M059J (cell line): Measurements from ENCODE around the gene MYOM1. TPM values are rescaled to one million over a fixed set of nuclear protein-coding genes. Genes with fewer than 3 reads are reported as not detected.

Source experiments
- DNase-seq: peaks from one replicate; pipeline ENCODE4 v3.0.0-alpha.2; 2012; ENCODE audit warnings: low read depth
- total RNA-seq: library from RNA; depleted of rRNA; stranded (reverse); fragments of >200 nt; shearing (Covaris generic); gene quantifications from 2 replicates; pipeline ENCODE4 v1.2.3, GENCODE V29; 2014

Gene MYOM1
- total RNA-seq, 1 experiment from 2014 or later: 0.10 TPM

DNA sequence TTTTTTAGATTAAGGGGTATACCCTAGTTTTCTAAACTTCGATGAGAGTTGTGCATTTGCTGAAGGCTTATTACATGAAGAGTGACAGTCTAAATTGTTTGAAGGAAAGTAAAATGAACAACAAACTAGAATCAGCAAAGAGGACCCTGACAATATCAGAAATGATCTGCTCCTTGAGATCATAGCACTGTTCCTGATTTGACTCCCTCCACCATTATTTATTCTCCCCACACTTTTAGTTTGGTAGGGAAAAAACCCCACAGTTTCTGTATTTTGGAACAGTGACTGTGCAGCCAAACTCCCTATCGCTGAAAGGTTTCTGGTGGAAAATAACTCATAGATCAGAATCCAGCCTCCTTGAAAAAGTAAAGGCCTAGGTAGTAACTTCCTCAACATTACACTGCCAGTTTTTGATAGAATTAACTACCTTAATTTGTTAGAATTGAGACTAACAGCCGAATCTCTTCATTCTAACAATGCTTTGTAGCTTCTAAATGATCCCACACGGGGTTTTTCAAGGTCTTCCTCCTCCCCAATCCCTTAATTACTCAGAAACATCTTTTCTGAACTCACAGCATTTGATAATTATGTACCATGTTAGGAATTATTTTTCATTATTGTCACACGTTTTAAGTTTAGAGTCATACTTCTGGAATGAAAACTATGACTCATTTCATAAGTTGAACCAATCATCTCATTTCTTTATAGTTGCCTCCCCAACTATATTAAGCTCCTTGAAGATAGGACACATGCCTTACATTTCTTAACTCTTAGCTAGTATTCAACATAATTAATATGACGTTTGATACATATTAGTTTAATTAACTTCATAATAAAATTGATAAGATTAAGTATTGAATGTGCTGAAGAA is 30.7 kb upstream of the MYOM1 start:
- peak; percentile 76 for DNase-seq

- peak; percentile 68 for DNase-seq
Measured at GRCh38 chr18:3248658-3249359, 29.0 kb upstream of the MYOM1 start.

- DNase-seq: peak; percentile 40
Measured at GRCh38 chr18:3248062-3248657, 28.4 kb upstream of the MYOM1 start.

DNA sequence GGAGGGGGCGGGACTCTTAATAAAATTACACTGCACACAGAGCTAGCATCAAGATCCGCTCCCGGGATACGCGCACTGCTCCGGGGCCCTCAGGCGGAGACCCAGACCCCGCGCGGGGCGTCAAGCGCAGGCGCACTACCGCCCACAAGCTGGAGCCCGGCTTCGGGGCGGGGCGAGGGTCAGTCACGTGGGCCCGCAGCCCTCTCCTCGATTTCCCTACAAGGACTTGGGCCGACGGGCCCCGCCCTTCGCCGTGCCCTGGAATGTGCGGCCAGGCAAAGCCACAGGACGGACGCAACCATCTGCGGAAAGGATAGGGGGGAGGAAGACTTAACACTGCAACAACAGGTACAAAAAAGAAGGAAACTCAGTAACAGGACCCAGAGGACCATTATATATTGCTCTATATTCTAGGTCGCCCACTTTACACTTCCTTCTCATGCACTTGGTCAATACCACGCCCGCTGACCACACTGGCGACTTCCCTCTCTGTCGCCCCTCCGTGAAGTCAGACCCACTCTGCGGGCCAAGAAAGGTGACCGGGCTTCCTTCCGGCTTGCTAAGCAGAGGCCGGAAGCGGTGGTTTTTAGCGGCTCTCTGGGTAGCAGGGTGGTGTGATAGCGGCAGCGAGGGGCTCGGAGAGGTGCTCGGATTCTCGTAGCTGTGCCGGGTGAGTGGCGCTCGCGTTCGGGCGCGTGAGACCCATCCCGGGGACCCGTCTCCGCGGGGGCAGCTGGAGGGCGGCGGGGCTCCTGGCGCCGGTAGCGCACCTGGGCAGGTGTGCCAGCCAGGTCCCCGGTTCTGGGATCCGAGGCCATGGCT is 27.7 kb upstream of the MYOM1 start, which contains the start of gene MYL12A:
TSS of gene MYL12A (plus strand) at position 562 of the 822 bp plus-strand sequence. CDS start 5,447 bp downstream, outside the sequence.
- peak; percentile 95 for DNase-seq

DNA sequence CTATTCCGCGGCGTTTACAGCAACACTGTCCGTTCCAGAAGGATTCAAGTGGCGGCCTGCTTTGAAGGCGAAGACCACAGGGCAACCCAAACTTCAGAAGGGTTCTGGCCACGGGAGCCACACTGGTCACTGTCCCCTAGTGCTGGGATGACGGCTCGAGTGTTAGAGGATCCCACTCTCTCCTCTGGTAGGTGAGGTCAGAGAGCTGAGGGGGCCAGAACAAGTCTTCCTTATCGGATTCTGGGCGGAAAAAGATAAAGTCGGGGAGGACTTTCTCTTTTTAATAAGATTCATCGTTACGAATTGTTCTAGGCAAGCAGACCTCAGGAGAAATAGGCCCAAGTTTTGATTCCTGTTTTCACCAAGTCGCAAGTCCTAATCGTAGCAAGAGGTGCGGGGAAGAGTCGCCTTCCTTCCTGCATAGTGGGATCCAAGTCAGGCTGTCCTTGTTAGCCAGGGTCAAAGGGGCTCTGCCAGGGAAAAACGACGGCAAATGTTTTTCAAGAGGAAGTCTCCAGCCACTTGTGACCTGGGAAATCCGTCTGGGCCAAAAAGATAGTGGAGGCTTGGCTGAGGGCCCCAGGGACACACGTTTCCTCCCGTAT is 27.0 kb upstream of the MYOM1 start:
- DNase-seq: no peak

GRCh38 chr18:3245853-3246634 is 26.3 kb upstream of the MYOM1 start:
- peak; percentile 85 for DNase-seq

DNA sequence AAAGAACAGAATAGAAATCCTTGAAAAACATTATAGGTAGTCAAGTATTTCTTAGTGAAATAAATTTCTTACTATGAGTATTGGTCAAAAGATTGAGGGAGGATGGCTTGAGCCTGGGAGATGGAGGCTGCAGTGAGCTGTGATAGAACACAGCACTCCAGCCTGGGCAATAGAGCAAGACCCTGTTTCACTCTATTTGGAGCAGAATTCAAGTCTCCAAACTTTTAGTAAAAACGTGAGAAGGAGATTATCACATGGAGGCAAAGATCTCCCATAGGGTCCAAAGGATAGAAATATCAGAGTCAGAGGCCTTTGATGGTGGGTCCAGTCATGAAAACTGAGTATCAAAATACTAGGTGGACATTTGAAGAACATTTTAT is 25.4 kb upstream of the MYOM1 start:
- no peak for DNase-seq

DNA sequence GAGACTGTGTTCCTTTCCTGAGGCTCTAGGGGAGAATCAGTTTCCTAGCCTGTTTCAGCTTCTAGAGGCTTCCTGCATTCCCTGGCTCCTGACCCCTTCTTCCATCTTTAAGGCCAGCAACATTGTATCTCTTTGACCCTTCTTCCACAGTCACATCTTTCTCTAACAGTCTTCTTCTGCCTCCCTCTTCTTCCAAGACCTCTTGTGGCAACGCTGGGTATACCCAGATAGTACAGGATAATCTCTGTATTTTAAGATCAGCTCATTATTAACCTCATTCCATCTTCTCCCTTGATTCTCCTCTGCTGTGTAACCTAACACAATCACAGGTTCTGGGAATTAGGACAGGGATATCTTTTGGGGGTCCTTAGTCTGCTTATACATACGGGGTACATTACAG is 19.0 kb upstream of the MYOM1 start:
- DNase-seq: no peak

DNA sequence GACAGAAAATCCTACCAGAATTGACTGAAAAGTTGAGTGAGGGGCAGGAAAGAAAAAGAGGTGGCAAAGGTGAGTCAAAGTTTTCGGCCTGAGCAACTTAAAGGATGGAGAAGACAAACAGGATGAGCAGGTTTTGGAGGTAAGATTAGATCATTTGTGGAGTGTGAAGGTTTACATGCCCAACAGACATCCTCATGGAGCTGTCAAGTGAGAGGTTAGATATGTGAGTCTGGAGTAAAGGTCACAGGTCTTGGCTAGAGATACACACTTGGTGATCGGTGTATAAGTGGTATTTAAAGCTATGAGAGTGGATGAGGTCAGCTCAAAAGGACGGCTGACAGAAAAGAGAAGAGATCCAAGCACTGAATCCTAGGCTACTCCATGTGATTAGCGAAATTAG is 16.7 kb upstream of the MYOM1 start:
- DNase-seq: no peak

GRCh38 chr18:3235846-3236245 is 16.1 kb upstream of the MYOM1 start:
- DNase-seq: no peak

GRCh38 chr18:3234457-3234856 is 14.7 kb upstream of the MYOM1 start:
- no peak for DNase-seq

- no peak for DNase-seq
Measured at GRCh38 chr18:3233433-3234168, 13.8 kb upstream of the MYOM1 start.

GRCh38 chr18:3233004-3233403 is 13.2 kb upstream of the MYOM1 start:
- no peak for DNase-seq

- DNase-seq: peak; percentile 57
Measured at GRCh38 chr18:3230401-3231334, 10.9 kb upstream of the MYOM1 start.

- no peak for DNase-seq
Measured at GRCh38 chr18:3226048-3226447, 6.3 kb upstream of the MYOM1 start.

DNA sequence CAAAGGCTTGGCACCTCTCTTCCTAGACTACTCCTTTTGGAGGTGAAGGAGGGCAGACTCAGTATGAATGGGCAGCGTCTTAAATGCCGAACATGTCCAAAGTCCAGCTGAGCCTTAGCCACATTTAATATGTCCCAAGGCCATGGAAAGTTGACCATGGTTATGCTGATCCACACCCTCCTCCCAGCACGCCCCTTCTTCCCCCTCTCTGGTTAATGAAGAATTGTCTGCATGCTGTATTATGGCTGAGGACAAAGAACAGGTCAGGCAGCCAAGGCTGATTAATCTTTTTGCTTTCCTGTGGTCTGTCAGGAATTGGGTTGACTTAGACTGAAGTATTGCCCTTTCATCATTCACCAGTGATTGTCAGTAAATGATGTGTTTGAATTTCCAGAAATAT is 5.8 kb upstream of the MYOM1 start:
- no peak for DNase-seq

DNA sequence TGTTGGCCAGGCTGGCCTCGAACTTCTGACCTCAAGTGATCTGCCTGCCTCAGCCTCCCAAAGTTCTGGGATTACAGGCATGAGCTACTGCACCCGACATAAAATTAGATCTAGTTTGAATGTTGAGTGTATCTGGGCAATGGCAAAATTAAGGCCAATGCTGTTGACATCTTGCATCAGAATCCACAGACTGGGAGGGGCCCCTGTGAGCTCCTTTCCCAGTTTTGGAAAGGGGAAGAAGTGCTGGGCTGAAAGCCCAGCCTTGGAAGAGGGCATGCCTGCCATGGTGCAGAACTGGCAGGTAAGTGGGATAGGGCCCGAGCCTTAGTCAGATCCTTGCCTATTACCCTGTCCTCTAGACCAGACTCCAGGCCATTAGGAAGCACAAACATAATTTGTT is 4.5 kb upstream of the MYOM1 start:
- DNase-seq: no peak

- no peak for DNase-seq
Measured at GRCh38 chr18:3223356-3223755, 3.6 kb upstream of the MYOM1 start.

DNA sequence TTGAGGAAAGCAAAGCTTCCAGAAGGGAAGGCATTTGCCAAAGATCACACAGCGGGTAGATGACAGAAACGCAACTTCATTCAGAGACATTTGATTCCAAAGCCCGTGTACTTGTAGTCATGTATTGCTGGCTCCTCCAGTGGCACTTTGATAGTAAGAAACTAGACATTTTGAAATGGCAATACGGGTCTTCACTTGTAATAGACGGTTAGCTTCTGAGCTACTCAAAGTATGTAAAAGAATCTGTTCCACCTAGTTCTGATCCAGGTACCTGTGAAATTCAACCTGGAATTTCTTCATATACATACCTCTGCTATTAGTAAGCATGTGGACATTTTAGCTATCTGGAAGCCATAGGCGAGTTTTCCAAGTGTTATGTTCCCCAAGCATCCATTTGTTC is 1.7 kb upstream of the MYOM1 start:
- no peak for DNase-seq
